Neural cell (in vitro differentiated cells): ENCODE data around the gene THRB. TPM values are rescaled to one million over a fixed set of nuclear protein-coding genes. Genes with fewer than 3 reads are reported as not detected.

Experiments
- H2AFZ ChIP-seq: fragments of 200-600, 300-800 bp; sonication (generic), shearing (Covaris generic); 2 replicates; pipeline ENCODE4 v1.6.0; 2014; ENCODE audit warnings: low read depth, mild to moderate bottlenecking, antibody characterized with exemption, low read length, moderate library complexity
- H3F3A ChIP-seq: fragments of 200-600 bp; shearing (Covaris generic); 2 replicates; pipeline ENCODE4 v1.6.1; 2016; ENCODE audit warnings: mild to moderate bottlenecking, moderate library complexity, mixed read lengths, antibody characterized with exemption, low read length; ENCODE audit not compliant: insufficient read depth, poor library complexity, severe bottlenecking
- H3K27ac ChIP-seq: fragments of 200-600, 300-800 bp; sonication (generic), shearing (Covaris generic); 2 replicates; pipeline ENCODE4 v1.5.1; 2014; ENCODE audit warnings: mild to moderate bottlenecking, low read length, moderate library complexity
- H3K27me3 ChIP-seq: fragments of 300-800, 200-600 bp; sonication (generic), shearing (Covaris generic); 2 replicates; pipeline ENCODE4 v1.6.0; 2014; ENCODE audit warnings: mild to moderate bottlenecking, low read depth, low read length, moderate library complexity; ENCODE audit not compliant: insufficient read depth
- H3K36me3 ChIP-seq: fragments of 300-800, 200-600 bp; sonication (generic), shearing (Covaris generic); 2 replicates; pipeline ENCODE4 v1.5.1; 2014; ENCODE audit warnings: mild to moderate bottlenecking, antibody characterized with exemption, low read length, moderate library complexity; ENCODE audit not compliant: insufficient read depth
- H3K4me2 ChIP-seq: fragments of 300-800, 200-600 bp; sonication (generic), shearing (Covaris generic); 2 replicates; pipeline ENCODE4 v1.6.0; 2014; ENCODE audit warnings: mild to moderate bottlenecking, low read length
- H3K4me3 ChIP-seq: fragments of 300-800, 200-600 bp; sonication (generic), shearing (Covaris generic); 2 replicates; pipeline ENCODE4 v1.5.1; 2014; ENCODE audit warnings: mild to moderate bottlenecking, low read length, moderate library complexity
- H3K79me2 ChIP-seq: fragments of 200-600 bp; shearing (Covaris generic); replicated peaks from 2 replicates; pipeline ENCODE4 v1.6.0; 2014; ENCODE audit warnings: mild to moderate bottlenecking, low read length, moderate library complexity; ENCODE audit not compliant: insufficient read depth
- H3K9ac ChIP-seq: fragments of 300-800, 200-600 bp; sonication (generic), shearing (Covaris generic); 2 replicates; pipeline ENCODE4 v1.6.1; 2016; ENCODE audit warnings: mild to moderate bottlenecking, low read length, mixed read lengths
- H3K9me2 ChIP-seq: fragments of 200-600 bp; shearing (Covaris generic); 2 replicates; pipeline ENCODE4 v1.6.1; 2016; ENCODE audit warnings: mild to moderate bottlenecking, low read length, mixed read lengths; ENCODE audit not compliant: insufficient read depth
- H3K9me3 ChIP-seq: fragments of 200-600, 300-800 bp; sonication (generic), shearing (Covaris generic); 2 replicates; pipeline ENCODE4 v1.6.1; 2016; ENCODE audit warnings: mild to moderate bottlenecking, mixed run types, low read length, moderate library complexity, mixed read lengths
- H4K20me1 ChIP-seq: fragments of 200-600 bp; shearing (Covaris generic); 2 replicates; pipeline ENCODE4 v1.6.1; 2016; ENCODE audit warnings: mild to moderate bottlenecking, mixed run types; ENCODE audit not compliant: insufficient read depth
- CTCF ChIP-seq: fragments of 450-650 bp; IDR thresholded peaks from 2 replicates; pipeline ENCODE4 v1.5.1; 2014; ENCODE audit warnings: antibody characterized with exemption, mild to moderate bottlenecking, moderate library complexity; ENCODE audit not compliant: poor library complexity, severe bottlenecking
- EP300 ChIP-seq: fragments of 450-650 bp; conservative IDR thresholded peaks from 2 replicates; pipeline ENCODE4 v1.6.1; 2014; ENCODE audit warnings: antibody characterized with exemption, mild to moderate bottlenecking, moderate library complexity; ENCODE audit not compliant: poor library complexity, severe bottlenecking
- EZH2 ChIP-seq: fragments of 200-600, 300-800 bp; shearing (Covaris generic), sonication (generic); IDR thresholded peaks from 2 replicates; pipeline ENCODE4 v1.6.1; 2014; ENCODE audit warnings: antibody characterized with exemption, low read length, borderline replicate concordance, mild to moderate bottlenecking; ENCODE audit not compliant: insufficient read depth, poor library complexity, severe bottlenecking
- MXI1 ChIP-seq: fragments of 450-650 bp; conservative IDR thresholded peaks from 2 replicates; pipeline ENCODE4 v1.6.1; 2014; ENCODE audit warnings: antibody characterized with exemption, mild to moderate bottlenecking; ENCODE audit not compliant: poor library complexity, severe bottlenecking
- POLR2AphosphoS5 ChIP-seq: IDR thresholded peaks from 2 replicates; pipeline ENCODE4 v1.6.1; 2012
- RAD21 ChIP-seq: fragments of 450-650 bp; conservative IDR thresholded peaks from 2 replicates; pipeline ENCODE4 v1.6.1; 2014; ENCODE audit warnings: antibody characterized with exemption, mild to moderate bottlenecking, moderate library complexity
- REST ChIP-seq: IDR thresholded peaks from 2 replicates; pipeline ENCODE4 v1.6.1; 2012; ENCODE audit warnings: borderline replicate concordance
- SMC3 ChIP-seq: fragments of 450-650 bp; conservative IDR thresholded peaks from 2 replicates; pipeline ENCODE4 v1.6.1; 2014; ENCODE audit warnings: antibody characterized with exemption, mild to moderate bottlenecking, moderate library complexity; ENCODE audit not compliant: poor library complexity
- TAF1 ChIP-seq: IDR thresholded peaks from 2 replicates; pipeline ENCODE4 v1.6.1; 2012; ENCODE audit warnings: low read depth
- polyA plus RNA-seq: library from polyadenylated mRNA; depleted of rRNA; stranded (reverse); fragments of >200 nt; gene quantifications from 2 replicates; pipeline ENCODE4 v1.2.3, GENCODE V29; 2014

Gene THRB
- polyA plus RNA-seq, 1 donor from 2014 or later, result 1.7 TPM

GRCh38 chr3:24498391-24498790 is 3.7 kb upstream of the THRB start:
- no peak for TF ChIP-seq POLR2AphosphoS5
- no peak for TF ChIP-seq REST
- no peak for TF ChIP-seq EP300
- no peak for TF ChIP-seq TAF1
- TF ChIP-seq CTCF, result no peak
- no peak for TF ChIP-seq RAD21
- no peak for TF ChIP-seq MXI1
- TF ChIP-seq SMC3, result no peak
- no peak for TF ChIP-seq EZH2
- no peaks in the 10 kb centered on the region for H3K36me3 ChIP-seq
- H3K4me2 ChIP-seq, result no peak overlapping the region
- no peak overlapping the region for H3K27ac ChIP-seq
- H3K9me3 ChIP-seq, result no peaks in the 10 kb centered on the region
- no peaks in the 10 kb centered on the region for H3K79me2 ChIP-seq
- peaks cover 32% of the 10 kb centered on the region for H3K27me3 ChIP-seq
- no peak overlapping the region for H2AFZ ChIP-seq
- no peak overlapping the region for H3K9ac ChIP-seq
- no peak overlapping the region for H3K4me3 ChIP-seq
- no peaks in the 10 kb centered on the region for H3K9me2 ChIP-seq
- H3F3A ChIP-seq, result no peaks in the 10 kb centered on the region
- H4K20me1 ChIP-seq, result no peaks in the 10 kb centered on the region

GRCh38 chr3:24497942-24498341 is 3.3 kb upstream of the THRB start:
- Histone ChIP-seq H3F3A (no peaks in the 10 kb centered on the region), H3K9ac (no peak overlapping the region), H3K27me3 (peaks cover 36% of the 10 kb centered on the region), H4K20me1 (no peaks in the 10 kb centered on the region), H3K9me3 (no peaks in the 10 kb centered on the region), H3K79me2 (no peaks in the 10 kb centered on the region), H2AFZ (no peak overlapping the region), H3K36me3 (no peaks in the 10 kb centered on the region), H3K4me3 (no peak overlapping the region), H3K4me2 (no peak overlapping the region), H3K9me2 (no peaks in the 10 kb centered on the region), H3K27ac (no peak overlapping the region)
- TF ChIP-seq POLR2AphosphoS5 (no peak), EZH2 (no peak), REST (no peak), MXI1 (no peak), SMC3 (no peak), CTCF (no peak), RAD21 (no peak), TAF1 (no peak)
